Ovary (tissue), 9 donors: ENCODE results near the gene NAA80. TPM values are rescaled to one million over a fixed set of nuclear protein-coding genes. Genes with fewer than 3 reads are reported as not detected.
A peak's percentile ranks its signal among the peaks of the same experiment; 100 is the strongest.

ENCODE experiments used
- DNase-seq, 5 donors: peaks; one replicate each; pipeline ENCODE4 v3.0.0-alpha.2; 2019 to 2020
- H3K27ac ChIP-seq, 2 donors: fragments of 200-600 bp; one replicate each; pipeline versions ENCODE4 v1.5.1 to v1.8.0; 2019 to 2022
- H3K27me3 ChIP-seq: fragments of 200-600 bp; one replicate; pipeline ENCODE4 v1.8.0; 2022
- H3K36me3 ChIP-seq: fragments of 200-600 bp; sonication (generic); one replicate; pipeline ENCODE4 v1.5.1; 2019
- H3K4me1 ChIP-seq: one replicate; pipeline ENCODE4 v1.8.1; 2013; ENCODE audit warnings: mild to moderate bottlenecking, moderate library complexity; ENCODE audit not compliant: insufficient read depth
- H3K4me3 ChIP-seq: fragments of 200-600 bp; sonication (generic); one replicate; pipeline ENCODE4 v1.5.1; 2017
- H3K9me3 ChIP-seq, 2 donors: fragments of 200-600 bp in 1 of 2; sonication (generic) in 1 of 2; one replicate each; pipeline versions ENCODE4 v1.5.1 to v1.8.1; 2013 to 2019; ENCODE audit warnings: mild to moderate bottlenecking in 1 of 2, moderate library complexity in 1 of 2
- CTCF ChIP-seq, 3 donors: fragments of 450-650 bp in 2 of 3; fragments of 200-600 bp in 1 of 3; IDR thresholded peaks; one replicate each; pipeline versions ENCODE4 v1.5.1 to v1.8.0; 2016 to 2022; ENCODE audit warnings: antibody characterized with exemption in 3 of 3, mild to moderate bottlenecking in 1 of 3
- EP300 ChIP-seq: sonication (generic); formaldehyde crosslinking; IDR thresholded peaks from one replicate; pipeline ENCODE4 v1.6.1; 2017; ENCODE audit warnings: antibody characterized with exemption
- POLR2A ChIP-seq: fragments of 450-650 bp; IDR thresholded peaks from one replicate; pipeline ENCODE4 v1.6.1; 2017; ENCODE audit warnings: antibody characterized with exemption, mild to moderate bottlenecking, moderate library complexity
- WGBS, 3 donors: extraction: QIAGEN DNeasy Blood & Tissue Kit in 1 of 3; methylation state at CpG; one replicate each; pipeline versions ENCODE4 v1.1.5 to v1.1.7; 2013 to 2017; 5-methylcytosine and 5-hydroxymethylcytosine counted together
- intact Hi-C, 4 donors: fragments of 100-400 bp; cut with DNase I; formaldehyde crosslinking; loops; one replicate each; pipeline versions ENCODE4 v1.11.0 to v1.15.1; 2022 to 2023
- polyA plus RNA-seq, 2 donors: library from polyadenylated mRNA; stranded (reverse); fragments of 200-250 nt in 1 of 2; fragments of 350-450 nt in 1 of 2; fragmentation: Illumina TruSeq in 1 of 2; extraction: RNeasy Lipid Tissue Mini Kit (QIAGEN cat#74804) in 1 of 2; gene quantifications; one replicate each; pipeline ENCODE4 v1.2.3, GENCODE V29; 2013 to 2014
- total RNA-seq, 7 donors: library from RNA; depleted of rRNA in 2 of 7; stranded (reverse); fragments of >200 nt in 2 of 7; fragmentation: NEBNext Ultra II Directional in 3 of 7; extraction: Animal tissue kit (Norgen Biotek cat#: 25700) in 3 of 7; gene quantifications; one replicate each; pipeline versions ENCODE4 v1.1.0 to v1.2.4, GENCODE V29; 2016 to 2023
- donor health status: DM: no; HTN: no; CAD: no; lungs with moderate emphysema.
- donor health status: DM: no; HTN: no; CAD: no.
- donor health status: Bipolar disorder and iron deficiency.
- donor health status: DM: yes; HTN: yes; CAD: no.
- donor health status: DM: no; HTN: no; CAD: no.
- donor health status: DM: yes; HTN: yes; CAD: no.

NAA80 gene
- total and polyA plus RNA-seq, 9 donors, result 2.6 to 15.7 (median 11.5) TPM

GRCh38 chr3:50340448-50341329 lies 41.5 kb upstream of the NAA80 start, which contains the start of gene RASSF1:
RASSF1 (minus strand) TSS chr3:50340836; CDS start chr3:50340805, 31 bp downstream.
- peaks cover 18% of the 10 kb centered on the region for H3K4me1 ChIP-seq
- H3K4me3 ChIP-seq, result peak within 1 kb of the TSS; percentile 56
- peak within 1 kb of the TSS; percentile 21 to 47 for H3K27ac ChIP-seq
- intact Hi-C loops, result no loop called here
- WGBS, 3 donors, result 2 to 4% (median 2%) methylated on average over 62 to 85 of the region's 85 CpGs
- H3K36me3 ChIP-seq, result no peaks in the 10 kb centered on the region
- no peaks in the 10 kb centered on the region for H3K9me3 ChIP-seq
- H3K27me3 ChIP-seq, result no peaks in the 10 kb centered on the region
- TF ChIP-seq EP300, result no peak
- peak; percentile 53 for TF ChIP-seq POLR2A
- peak in 4 of 5 donors; percentile 68 to 75 (median 70) for DNase-seq

GRCh38 chr3:50340147-50340447 lies 40.9 kb upstream of the NAA80 start:
- Histone ChIP-seq H3K27ac (peak overlapping the region in 1 of 2 donors; percentile 21), H3K4me1 (peaks cover 13% of the 10 kb centered on the region), H3K36me3 (no peaks in the 10 kb centered on the region), H3K27me3 (no peaks in the 10 kb centered on the region), H3K9me3 (no peaks in the 10 kb centered on the region), H3K4me3 (peak overlapping the region; percentile 56)
- WGBS, 3 donors, result 7 to 19% (median 18%) methylated on average over 9 of the region's 9 CpGs
- no peak for DNase-seq
- intact Hi-C loops, result no loop called here
- TF ChIP-seq EP300 (no peak), POLR2A (no peak), CTCF (IDR thresholded peaks at IDR 0.05) (no peak)

GRCh38 chr3:50339485-50340146 lies 40.4 kb upstream of the NAA80 start:
- intact Hi-C loops, result no loop called here
- H3K4me1 ChIP-seq, result peaks cover 13% of the 10 kb centered on the region
- H3K27ac ChIP-seq, result peak overlapping the region in 1 of 2 donors; percentile 21

GRCh38 chr3:50338965-50339364 lies 39.8 kb upstream of the NAA80 start:
- Histone ChIP-seq H3K4me1 (peaks cover 14% of the 10 kb centered on the region), H3K4me3 (no peak overlapping the region), H3K36me3 (no peaks in the 10 kb centered on the region), H3K27ac (no peak overlapping the region), H3K9me3 (no peaks in the 10 kb centered on the region), H3K27me3 (no peaks in the 10 kb centered on the region)
- intact Hi-C loops, result no loop called here
- WGBS, 3 donors, result 74 to 77% (median 75%) methylated on average over 5 of the region's 5 CpGs
- TF ChIP-seq CTCF (IDR thresholded peaks at IDR 0.05), result no peak
- TF ChIP-seq POLR2A, result no peak
- no peak for TF ChIP-seq EP300
- DNase-seq, result no peak

More at GRCh38 chr3:50339485-50340146, 40.4 kb upstream of the NAA80 start:
- WGBS, 3 donors, result 81 to 86% (median 82%) methylated on average over 14 of the region's 14 CpGs
- Histone ChIP-seq H3K9me3 (no peaks in the 10 kb centered on the region), H3K4me3 (peak overlapping the region; percentile 56), H3K36me3 (no peaks in the 10 kb centered on the region), H3K27me3 (no peaks in the 10 kb centered on the region)
- TF ChIP-seq POLR2A (no peak), EP300 (no peak), CTCF (IDR thresholded peaks at IDR 0.05) (no peak)
- peak in 1 of 5 donors; percentile 42 for DNase-seq
